HepG2 (cell line): Measurements from ENCODE around the gene ISOC2. TPM values are rescaled to one million over a fixed set of nuclear protein-coding genes. Genes with fewer than 3 reads are reported as not detected.

Experiments used
- ADNP ChIP-seq: sonication (generic); formaldehyde crosslinking; IDR thresholded peaks from 2 replicates; pipeline ENCODE4 v1.4.0; 2020; ENCODE audit warnings: missing genetic modification reagents
- CBX5 ChIP-seq: sonication (generic); formaldehyde crosslinking; IDR thresholded peaks from 2 replicates; pipeline ENCODE4 v1.4.0; 2020; ENCODE audit warnings: missing genetic modification reagents, borderline replicate concordance
- CCDC6 ChIP-seq: sonication (generic); formaldehyde crosslinking; IDR thresholded peaks from 2 replicates; pipeline ENCODE4 v1.8.1; 2022; ENCODE audit warnings: mild to moderate bottlenecking, missing genetic modification reagents, moderate library complexity
- CENPT ChIP-seq: sonication (generic); formaldehyde crosslinking; IDR thresholded peaks from 2 replicates; pipeline ENCODE4 v1.8.0; 2022; ENCODE audit warnings: low read depth, mild to moderate bottlenecking, moderate library complexity, missing genetic modification reagents
- FOXC1 ChIP-seq: sonication (generic); formaldehyde crosslinking; IDR thresholded peaks from 2 replicates; pipeline ENCODE4 v1.8.0; 2022; ENCODE audit warnings: mild to moderate bottlenecking, missing genetic modification reagents, borderline replicate concordance
- FOXP1 ChIP-seq, 2 experiments: fragments of 450-650 bp in 1 of 2; IDR thresholded peaks; 2 replicates each; pipeline ENCODE4 v1.6.1; 2017 to 2018; ENCODE audit warnings: antibody characterized with exemption in 1 of 2
- HDAC2 ChIP-seq: sonication (generic); formaldehyde crosslinking; IDR thresholded peaks from 2 replicates; pipeline ENCODE4 v1.4.0; 2020; ENCODE audit warnings: missing genetic modification reagents
- HNRNPL ChIP-seq: fragments of 200-400 bp; formaldehyde crosslinking; IDR thresholded peaks from 2 replicates; pipeline ENCODE4 v1.6.1; 2017; ENCODE audit warnings: mild to moderate bottlenecking, low read depth, low read length
- MEIS2 ChIP-seq: sonication (generic); formaldehyde crosslinking; IDR thresholded peaks from 2 replicates; pipeline ENCODE4 v1.9.0; 2021; ENCODE audit warnings: mild to moderate bottlenecking, missing genetic modification reagents
- NFE2 ChIP-seq: sonication (generic); formaldehyde crosslinking; IDR thresholded peaks from 2 replicates; pipeline ENCODE4 v1.4.0; 2020; ENCODE audit warnings: missing genetic modification reagents
- REPIN1 ChIP-seq: sonication (generic); formaldehyde crosslinking; IDR thresholded peaks from 2 replicates; pipeline ENCODE4 v1.8.0; 2022; ENCODE audit warnings: missing genetic modification reagents, low read depth, mild to moderate bottlenecking, borderline replicate concordance
- RFX1 ChIP-seq: fragments of 450-650 bp; IDR thresholded peaks from 2 replicates; pipeline ENCODE4 v1.6.1; 2017
- SKI ChIP-seq: fragments of 450-650 bp; IDR thresholded peaks from one replicate; pipeline ENCODE4 v1.6.1; 2018; ENCODE audit warnings: mild to moderate bottlenecking; ENCODE audit not compliant: partially characterized antibody
- SMAD3 ChIP-seq: sonication (generic); formaldehyde crosslinking; IDR thresholded peaks from 2 replicates; pipeline ENCODE4 v1.4.0; 2020; ENCODE audit warnings: missing genetic modification reagents
- SPEN ChIP-seq: sonication (generic); formaldehyde crosslinking; IDR thresholded peaks from 2 replicates; pipeline ENCODE4 v1.5.1; 2020; ENCODE audit warnings: low read depth, mild to moderate bottlenecking, missing genetic modification reagents
- TGIF2 ChIP-seq: IDR thresholded peaks from 2 replicates; pipeline ENCODE4 v1.6.1; 2016; ENCODE audit warnings: control low read depth, missing compliant biosample characterization
- ZMYM4 ChIP-seq: sonication (generic); formaldehyde crosslinking; IDR thresholded peaks from 2 replicates; pipeline ENCODE4 v1.8.1; 2023; ENCODE audit warnings: mild to moderate bottlenecking, missing genetic modification reagents
- ZNF234 ChIP-seq: sonication (generic); formaldehyde crosslinking; conservative IDR thresholded peaks from 2 replicates; pipeline ENCODE4 v1.5.1; 2020; ENCODE audit warnings: mild to moderate bottlenecking, missing genetic modification reagents
- ZNF274 ChIP-seq: sonication (generic); formaldehyde crosslinking; IDR thresholded peaks from 2 replicates; pipeline ENCODE4 v1.5.1; 2020; ENCODE audit warnings: mild to moderate bottlenecking, missing genetic modification reagents
- ZNF564 ChIP-seq: sonication (generic); formaldehyde crosslinking; IDR thresholded peaks from 2 replicates; pipeline ENCODE4 v1.8.1; 2023; ENCODE audit warnings: mild to moderate bottlenecking, missing genetic modification reagents
- ZNF570 ChIP-seq: sonication (generic); formaldehyde crosslinking; IDR thresholded peaks from 2 replicates; pipeline ENCODE4 v1.4.0; 2020; ENCODE audit warnings: mild to moderate bottlenecking, missing genetic modification reagents, borderline replicate concordance
- ZSCAN12 ChIP-seq: sonication (generic); formaldehyde crosslinking; IDR thresholded peaks from 2 replicates; pipeline ENCODE4 v1.9.0; 2021; ENCODE audit warnings: mild to moderate bottlenecking, missing genetic modification reagents
- ZSCAN20 ChIP-seq: sonication (generic); formaldehyde crosslinking; IDR thresholded peaks from 2 replicates; pipeline ENCODE4 v1.4.0; 2020; ENCODE audit warnings: missing genetic modification reagents, mild to moderate bottlenecking, borderline replicate concordance
- ZZZ3 ChIP-seq: sonication (generic); formaldehyde crosslinking; IDR thresholded peaks from 2 replicates; pipeline ENCODE4 v1.4.0; 2020; ENCODE audit warnings: missing genetic modification reagents, mild to moderate bottlenecking, borderline replicate concordance
- polyA plus RNA-seq, 8 experiments: library from polyadenylated mRNA; depleted of rRNA in 3 of 8; stranded (reverse) in 7 of 8; unstranded in 1 of 8; fragments of >200 nt; fragmentation: Illumina TruSeq in 4 of 8; extraction: Trizol in 4 of 8; gene quantifications; 2 replicates each; pipeline versions ENCODE4 v1.2.1 to v1.2.3, GENCODE V29; 2011 to 2016; ENCODE audit warnings: low read depth in 4 of 8, missing spikeins in 1 of 8, mixed read lengths in 1 of 8; ENCODE audit not compliant: insufficient read depth in 1 of 8
- total RNA-seq, 5 experiments: library from RNA; depleted of rRNA; stranded (reverse); fragments of >200 nt; fragmentation: Illumina TruSeq; extraction: Trizol; gene quantifications; 2 replicates each; pipeline ENCODE4 v1.2.3, GENCODE V29; 2016; ENCODE audit warnings: low read depth in 1 of 5
- TF ChIP-seq, protein P1 (sequence below): sonication (generic); formaldehyde crosslinking; IDR thresholded peaks from 2 replicates; pipeline ENCODE4 v1.5.0; 2020; ENCODE audit warnings: missing genetic modification reagents, mild to moderate bottlenecking, borderline replicate concordance
- TF ChIP-seq, protein P2 (sequence below): sonication (generic); IDR thresholded peaks from 2 replicates; pipeline ENCODE4 v1.6.1; 2016; ENCODE audit warnings: low read depth, borderline replicate concordance
- TF ChIP-seq, protein P3 (sequence below): sonication (generic); formaldehyde crosslinking; IDR thresholded peaks from 2 replicates; pipeline ENCODE4 v1.4.0; 2020; ENCODE audit warnings: mild to moderate bottlenecking, missing genetic modification reagents

The ISOC2 gene
- total and polyA plus RNA-seq, 2 of the 13 experiments (the other 11 are each of a cell fraction or from before 2014, with no cell fraction given), result 76.8 to 105 TPM

GRCh38 chr19:55467236-55468053 lies 6.0 kb upstream of the ISOC2 start (continued):
- no peak for TF ChIP-seq SKI
- TF ChIP-seq ZSCAN12 (CRISPR knock-in tag), result 0 out of 2 replicates have a peak, but pooled peaks have one; percentile 42
- TF ChIP-seq CCDC6 (CRISPR knock-in tag), result no peak
- 0 out of 2 replicates have a peak, but pooled peaks have one; percentile 20 for TF ChIP-seq HDAC2 (CRISPR knock-in tag)
- TF ChIP-seq SPEN, result peak; percentile 57; the same call in 1 of the 2 replicates
- TF ChIP-seq TGIF2 (CRISPR knock-in tag), result peak; percentile 35; the same call in 1 of the 2 replicates
- TF ChIP-seq ZZZ3 (CRISPR knock-in tag), result no peak
- no peak for TF ChIP-seq FOXC1
- no peak for TF ChIP-seq FOXP1 (IDR thresholded peaks at IDR 0.05)
- TF ChIP-seq FOXP1 (CRISPR knock-in tag; IDR thresholded peaks at IDR 0.05), result no peak
- no peak for TF ChIP-seq ZNF234
- TF ChIP-seq CBX5, result peak; percentile 41; the same call in 1 of the 2 replicates
- TF ChIP-seq ZSCAN20 (CRISPR knock-in tag), result peak; percentile 58; the same call in 1 of the 2 replicates
- 0 out of 2 replicates have a peak, but pooled peaks have one; percentile 49 for TF ChIP-seq ZNF274
- no peak for TF ChIP-seq HNRNPL
- TF ChIP-seq REPIN1 (CRISPR knock-in tag), result peak; percentile 53; the same call in 1 of the 2 replicates
- no peak for TF ChIP-seq NFE2 (CRISPR knock-in tag)
- no peak for TF ChIP-seq CENPT
- TF ChIP-seq, protein P1, sequence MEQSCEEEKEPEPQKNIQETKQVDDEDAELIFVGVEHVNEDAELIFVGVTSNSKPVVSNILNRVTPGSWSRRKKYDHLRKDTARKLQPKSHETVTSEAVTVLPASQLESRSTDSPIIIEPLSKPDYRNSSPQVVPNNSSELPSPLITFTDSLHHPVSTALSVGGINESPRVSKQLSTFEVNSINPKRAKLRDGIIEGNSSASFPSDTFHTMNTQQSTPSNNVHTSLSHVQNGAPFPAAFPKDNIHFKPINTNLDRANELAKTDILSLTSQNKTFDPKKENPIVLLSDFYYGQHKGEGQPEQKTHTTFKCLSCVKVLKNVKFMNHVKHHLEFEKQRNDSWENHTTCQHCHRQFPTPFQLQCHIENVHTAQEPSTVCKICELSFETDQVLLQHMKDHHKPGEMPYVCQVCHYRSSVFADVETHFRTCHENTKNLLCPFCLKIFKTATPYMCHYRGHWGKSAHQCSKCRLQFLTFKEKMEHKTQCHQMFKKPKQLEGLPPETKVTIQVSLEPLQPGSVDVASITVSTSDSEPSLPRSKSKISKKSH (CRISPR knock-in tag), result no peak
- no peak for TF ChIP-seq ZNF570 (CRISPR knock-in tag)
- TF ChIP-seq MEIS2, result no peak
- TF ChIP-seq SMAD3 (CRISPR knock-in tag), result no peak
- TF ChIP-seq, protein P2, sequence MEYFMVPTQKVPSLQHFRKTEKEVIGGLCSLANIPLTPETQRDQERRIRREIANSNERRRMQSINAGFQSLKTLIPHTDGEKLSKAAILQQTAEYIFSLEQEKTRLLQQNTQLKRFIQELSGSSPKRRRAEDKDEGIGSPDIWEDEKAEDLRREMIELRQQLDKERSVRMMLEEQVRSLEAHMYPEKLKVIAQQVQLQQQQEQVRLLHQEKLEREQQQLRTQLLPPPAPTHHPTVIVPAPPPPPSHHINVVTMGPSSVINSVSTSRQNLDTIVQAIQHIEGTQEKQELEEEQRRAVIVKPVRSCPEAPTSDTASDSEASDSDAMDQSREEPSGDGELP, result peak; percentile 54; the same call in 1 of the 2 replicates
- TF ChIP-seq ZMYM4 (CRISPR knock-in tag), result no peak
- TF ChIP-seq, protein P3, sequence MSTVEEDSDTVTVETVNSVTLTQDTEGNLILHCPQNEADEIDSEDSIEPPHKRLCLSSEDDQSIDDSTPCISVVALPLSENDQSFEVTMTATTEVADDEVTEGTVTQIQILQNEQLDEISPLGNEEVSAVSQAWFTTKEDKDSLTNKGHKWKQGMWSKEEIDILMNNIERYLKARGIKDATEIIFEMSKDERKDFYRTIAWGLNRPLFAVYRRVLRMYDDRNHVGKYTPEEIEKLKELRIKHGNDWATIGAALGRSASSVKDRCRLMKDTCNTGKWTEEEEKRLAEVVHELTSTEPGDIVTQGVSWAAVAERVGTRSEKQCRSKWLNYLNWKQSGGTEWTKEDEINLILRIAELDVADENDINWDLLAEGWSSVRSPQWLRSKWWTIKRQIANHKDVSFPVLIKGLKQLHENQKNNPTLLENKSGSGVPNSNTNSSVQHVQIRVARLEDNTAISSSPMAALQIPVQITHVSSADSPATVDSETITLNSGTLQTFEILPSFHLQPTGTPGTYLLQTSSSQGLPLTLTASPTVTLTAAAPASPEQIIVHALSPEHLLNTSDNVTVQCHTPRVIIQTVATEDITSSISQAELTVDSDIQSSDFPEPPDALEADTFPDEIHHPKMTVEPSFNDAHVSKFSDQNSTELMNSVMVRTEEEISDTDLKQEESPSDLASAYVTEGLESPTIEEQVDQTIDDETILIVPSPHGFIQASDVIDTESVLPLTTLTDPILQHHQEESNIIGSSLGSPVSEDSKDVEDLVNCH (CRISPR knock-in tag), result no peak
- TF ChIP-seq RFX1, result no peak
- no peak for TF ChIP-seq ADNP (CRISPR knock-in tag)
- peak; percentile 36; the same call in 1 of the 2 replicates for TF ChIP-seq ZNF564 (CRISPR knock-in tag)
